HG02840 (cell line): ENCODE results near the gene AXIN2.

ENCODE experiments used
- ATAC-seq: cut with Tn5 transposase; IDR thresholded peaks from one replicate; pipeline ENCODE4 v1.9.1; 2021; ENCODE audit warnings: mild to moderate bottlenecking, moderate library complexity, moderate number of reproducible peaks; ENCODE audit not compliant: unreplicated experiment, low FRiP score

Gene AXIN2

GRCh38 chr17:65556014-65556909 is 5.2 kb downstream of the AXIN2 start:
- no peak for ATAC-seq

DNA sequence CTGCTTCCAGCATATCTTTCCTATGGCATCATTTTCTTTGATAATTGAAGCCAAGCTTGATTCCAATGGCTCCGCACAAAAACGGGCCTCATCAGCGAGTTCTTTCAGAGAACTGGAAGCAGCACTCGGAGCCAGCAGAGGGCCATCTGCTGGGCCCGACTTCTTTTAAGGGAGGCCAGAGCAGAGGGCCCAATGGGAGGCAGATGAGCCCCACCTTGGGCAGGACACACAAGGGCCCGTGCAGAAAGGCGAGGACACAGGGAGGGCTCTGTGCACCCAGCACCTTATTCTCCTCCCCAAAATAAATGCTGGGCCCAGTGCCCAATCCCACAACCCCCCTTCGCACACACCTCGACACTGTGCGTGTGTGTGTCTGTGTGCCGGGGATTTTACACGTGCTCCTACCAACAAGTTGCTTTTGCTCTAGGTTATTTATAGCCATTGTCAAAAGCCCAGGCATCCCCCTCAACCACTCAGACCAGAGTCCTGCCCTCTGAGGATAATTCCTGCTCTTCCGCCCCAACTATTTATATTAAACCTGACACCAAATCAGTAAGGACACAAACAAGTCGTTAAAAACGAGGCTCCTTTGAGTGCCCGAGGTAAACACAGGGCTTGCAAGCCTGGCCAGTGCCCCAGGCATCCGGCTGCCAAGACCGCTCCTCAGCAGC is 6.8 kb downstream of the AXIN2 start:
- no peak for ATAC-seq

DNA sequence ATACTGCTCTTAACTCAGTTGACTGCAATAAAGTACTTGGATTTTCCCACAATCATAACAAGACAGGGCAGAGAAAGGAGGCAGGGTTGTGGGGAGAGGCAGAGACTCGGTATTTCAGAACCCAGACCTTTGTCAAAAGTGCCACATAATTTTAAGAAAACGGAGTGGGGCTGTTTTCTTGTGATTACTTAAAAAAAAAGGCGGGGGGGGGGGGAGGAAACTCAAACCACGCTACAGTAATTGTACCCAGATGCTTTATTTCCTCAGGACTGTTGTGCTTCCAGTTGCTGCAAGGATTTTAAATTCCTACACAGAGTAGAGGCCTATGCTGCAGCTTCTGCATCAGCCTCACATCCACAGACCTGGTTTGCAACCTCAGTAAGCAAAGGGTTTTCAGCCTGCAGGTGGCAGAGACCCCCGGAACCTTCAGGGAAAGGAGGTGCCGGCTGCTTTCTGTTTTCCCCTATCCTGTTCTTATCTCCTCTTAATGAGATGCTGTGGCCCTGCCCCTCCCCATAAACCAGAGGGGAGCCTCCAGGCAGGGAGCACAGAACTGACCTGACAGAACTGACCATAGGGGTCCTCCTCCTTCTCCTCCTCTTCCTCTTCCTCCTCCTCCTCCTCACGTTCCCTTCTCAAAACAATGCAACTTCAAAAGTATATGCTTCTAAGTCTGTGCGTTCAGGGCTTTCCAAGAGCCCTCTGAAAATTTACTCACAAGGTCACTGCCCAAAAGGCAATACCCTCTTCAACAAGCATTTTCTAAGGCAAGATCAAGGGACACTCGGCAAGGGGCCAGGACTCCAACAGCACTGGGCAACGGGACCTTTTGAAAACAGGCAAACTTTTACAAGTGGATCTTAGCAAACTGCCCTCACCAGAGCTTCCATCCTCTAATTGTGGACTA is 7.5 kb downstream of the AXIN2 start:
- no peak for ATAC-seq

- no peak for ATAC-seq
These were observed 8.3 kb downstream of the AXIN2 start for GRCh38 chr17:65553009-65553645.

DNA sequence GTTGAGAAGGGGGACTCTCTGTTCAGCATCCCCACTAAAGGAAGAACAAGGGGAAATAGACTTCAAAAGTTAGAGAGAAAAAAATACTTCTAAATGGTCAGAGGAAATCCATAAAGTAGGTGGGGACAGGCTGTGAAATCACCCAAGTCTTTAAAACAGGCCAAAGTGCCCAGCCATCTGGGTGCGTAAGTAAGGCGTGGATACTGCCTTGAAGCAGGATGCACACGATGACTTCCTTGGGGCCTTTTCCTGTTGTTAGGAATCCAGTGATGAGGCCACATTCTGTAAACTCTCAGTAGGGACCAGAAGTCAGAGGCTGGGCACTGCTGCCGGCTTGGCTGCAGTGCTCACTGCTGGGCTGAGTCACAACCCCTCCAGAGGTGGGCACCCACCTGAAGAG is 9.2 kb downstream of the AXIN2 start:
- ATAC-seq, result no peak

DNA sequence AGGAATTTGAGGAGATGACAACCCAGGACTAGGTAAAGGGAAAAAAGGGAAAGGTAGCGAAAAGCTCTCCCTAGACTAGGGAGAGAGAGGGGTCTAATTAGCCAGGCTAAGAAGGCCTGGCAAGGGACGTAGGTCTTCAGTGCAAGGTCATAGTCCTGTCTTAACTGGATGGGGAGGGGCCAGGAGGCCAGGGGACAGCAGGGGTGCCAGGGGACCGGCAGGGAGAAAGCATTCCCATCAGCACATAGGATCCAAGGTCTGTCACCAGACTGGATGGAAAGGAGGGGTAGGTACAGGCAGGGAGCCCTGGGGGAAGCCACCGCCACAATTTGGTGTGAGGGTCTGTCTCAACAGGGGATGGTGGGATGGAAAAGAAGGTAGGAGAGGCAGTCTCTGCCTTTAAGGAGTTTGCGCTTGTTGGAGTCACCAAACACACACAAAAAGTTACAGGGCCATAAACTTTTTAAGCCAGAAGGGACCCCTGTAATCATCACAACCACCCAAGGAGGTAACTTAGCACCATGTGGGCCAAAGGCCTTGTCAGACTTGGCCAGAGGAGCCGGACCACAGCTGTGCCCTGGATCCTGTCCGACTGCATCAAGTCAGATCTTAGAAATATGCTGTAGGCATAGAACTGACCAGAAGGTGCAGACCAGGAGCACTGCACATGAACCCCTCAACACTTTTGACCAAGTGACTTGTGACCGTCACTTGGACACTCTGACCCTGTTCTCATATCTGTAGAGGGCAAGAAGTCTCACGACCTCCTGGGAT is 10.0 kb downstream of the AXIN2 start:
- ATAC-seq, result no peak

DNA sequence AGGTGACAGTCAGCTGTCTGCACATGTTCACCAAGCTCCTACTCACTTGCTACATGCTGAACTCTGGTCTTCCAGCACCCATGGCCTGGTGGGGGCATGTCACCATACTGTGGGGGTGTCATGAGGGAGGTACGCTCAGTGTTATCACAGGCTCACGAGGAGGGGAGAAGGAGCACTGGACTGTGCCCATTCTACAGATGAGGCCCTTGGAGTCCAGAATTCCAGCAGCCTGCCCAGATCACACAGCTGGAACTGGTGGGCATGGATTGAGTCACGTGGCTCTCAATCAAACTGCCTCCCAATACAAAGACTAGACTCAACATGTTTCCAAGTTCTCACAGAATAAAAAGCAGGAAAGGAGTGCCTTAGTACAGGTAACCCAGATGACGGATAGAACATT is 10.7 kb downstream of the AXIN2 start:
- no peak for ATAC-seq

DNA sequence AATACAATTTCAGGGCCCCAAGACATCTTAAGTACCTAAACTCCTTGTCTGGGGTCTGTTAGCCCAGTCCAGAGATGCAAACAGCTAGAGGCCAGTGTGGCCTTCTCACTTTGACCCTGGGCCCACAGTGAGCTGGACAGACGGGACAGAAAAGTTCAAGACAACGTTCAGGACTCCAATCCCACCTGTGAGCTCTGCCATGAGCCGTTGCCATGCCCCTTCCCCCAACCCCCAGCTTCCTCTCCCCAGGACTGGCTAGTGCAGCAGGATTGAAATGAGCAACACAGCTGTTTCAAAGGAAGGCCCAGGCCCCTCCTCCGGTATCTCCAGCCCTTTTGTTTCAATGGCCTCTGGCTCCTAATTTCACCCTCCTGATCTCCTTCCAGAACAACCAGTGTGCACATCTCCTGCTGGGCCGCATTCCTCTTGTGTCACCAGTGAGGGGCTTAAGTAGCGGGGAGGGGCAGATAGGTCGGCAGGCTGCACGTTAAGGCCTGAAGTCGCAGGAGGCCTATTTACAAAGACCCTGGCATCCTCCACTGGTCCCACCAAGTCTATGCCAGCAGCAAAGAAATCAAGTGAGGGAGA is 11.3 kb downstream of the AXIN2 start:
- ATAC-seq, result no peak

DNA sequence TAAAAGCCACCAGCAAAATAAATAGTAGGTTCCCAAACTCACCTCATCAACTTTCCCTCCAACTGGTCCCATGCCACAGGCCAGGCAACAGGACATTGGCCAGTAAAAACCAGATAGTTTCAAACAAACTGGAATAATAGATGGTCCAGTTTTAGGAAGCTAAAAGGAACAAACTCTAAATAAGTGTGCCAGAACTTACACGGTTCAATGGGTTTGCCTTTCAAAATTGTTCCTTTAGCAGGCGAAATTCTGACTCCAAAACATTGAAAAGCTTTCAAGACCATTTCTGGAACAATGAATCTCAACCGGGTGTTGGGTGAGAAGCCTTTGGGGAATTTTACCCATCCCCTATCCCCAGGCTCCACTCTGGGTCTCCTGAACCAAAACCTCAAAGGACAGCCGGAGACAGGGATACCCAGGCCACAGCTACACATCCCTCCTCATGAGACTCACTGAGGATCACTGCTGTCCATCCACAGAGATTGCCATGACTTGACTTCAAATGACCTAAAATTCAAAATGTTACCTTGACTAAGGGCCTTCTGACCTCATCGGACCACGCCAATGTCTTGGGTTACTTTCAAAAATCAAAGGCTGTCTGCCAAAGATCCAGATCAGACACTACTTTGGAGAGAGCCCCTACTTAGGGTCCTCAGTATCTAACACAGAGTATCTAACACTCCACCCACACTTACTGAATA is 13.0 kb downstream of the AXIN2 start:
- ATAC-seq, result no peak

- ATAC-seq, result no peak
These were observed 14.2 kb downstream of the AXIN2 start for GRCh38 chr17:65547253-65547670.

- ATAC-seq, result no peak
These were observed 14.9 kb downstream of the AXIN2 start for GRCh38 chr17:65546579-65546978.

GRCh38 chr17:65545705-65546523 is 15.5 kb downstream of the AXIN2 start:
- no peak for ATAC-seq

DNA sequence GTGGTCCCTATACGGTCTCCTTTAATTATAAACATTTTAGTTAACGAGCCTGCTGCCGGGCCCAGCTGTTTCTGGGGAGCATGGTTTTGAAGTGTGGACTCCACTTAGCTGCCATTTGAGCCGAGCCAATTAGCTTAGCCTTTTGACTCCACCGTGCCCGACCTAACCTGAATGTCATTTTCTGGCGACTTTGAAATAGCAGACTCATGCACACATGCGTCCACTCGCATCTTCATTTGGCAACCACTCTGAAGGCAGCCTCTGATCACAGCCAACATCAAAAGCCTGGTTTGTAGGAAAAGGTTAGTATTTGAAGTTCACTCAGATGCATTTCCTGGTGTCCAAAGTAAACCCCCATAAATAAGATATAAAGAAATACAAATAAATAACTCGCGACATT is 16.8 kb downstream of the AXIN2 start:
- ATAC-seq, result no peak

DNA sequence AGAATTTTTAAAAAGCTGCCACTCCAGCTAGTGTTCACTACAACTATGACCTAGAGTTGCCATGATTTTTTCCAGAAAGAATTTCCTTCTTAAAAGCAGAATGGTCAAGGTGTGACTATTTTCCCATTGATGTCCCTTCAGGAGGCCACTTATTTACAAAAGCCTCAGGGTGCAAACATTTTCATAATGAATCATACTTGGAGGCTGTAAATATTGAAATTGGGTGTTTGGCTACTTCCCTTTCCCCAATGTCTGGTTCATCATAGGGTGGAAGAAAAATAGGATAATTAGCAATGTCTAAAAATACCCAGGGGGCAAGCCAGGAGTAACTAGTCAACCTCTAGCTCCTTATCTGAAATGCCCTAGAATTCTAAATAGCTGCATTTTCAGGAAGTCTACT is 18.8 kb downstream of the AXIN2 start:
- no peak for ATAC-seq

GRCh38 chr17:65542067-65542466 is 19.4 kb downstream of the AXIN2 start:
- ATAC-seq, result no peak

DNA sequence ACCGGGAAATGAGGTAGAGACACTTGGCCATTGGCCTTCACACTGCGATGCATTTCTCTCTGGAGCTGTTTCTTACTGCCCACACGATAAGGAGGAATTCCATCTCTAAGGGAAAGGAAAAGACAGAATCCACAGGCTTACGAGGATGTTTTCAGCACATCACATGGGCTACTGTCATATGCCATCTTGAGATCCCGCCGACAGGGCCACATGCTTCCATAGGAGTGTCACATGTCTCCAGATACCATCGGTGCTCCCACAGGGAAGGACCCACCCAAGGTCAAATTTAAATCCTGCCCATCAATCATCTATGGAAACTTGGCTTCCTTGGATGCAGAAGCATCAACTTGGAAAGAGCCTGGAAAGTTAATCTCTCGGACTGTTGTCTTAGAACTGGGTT is 20.0 kb downstream of the AXIN2 start:
- ATAC-seq, result no peak

DNA sequence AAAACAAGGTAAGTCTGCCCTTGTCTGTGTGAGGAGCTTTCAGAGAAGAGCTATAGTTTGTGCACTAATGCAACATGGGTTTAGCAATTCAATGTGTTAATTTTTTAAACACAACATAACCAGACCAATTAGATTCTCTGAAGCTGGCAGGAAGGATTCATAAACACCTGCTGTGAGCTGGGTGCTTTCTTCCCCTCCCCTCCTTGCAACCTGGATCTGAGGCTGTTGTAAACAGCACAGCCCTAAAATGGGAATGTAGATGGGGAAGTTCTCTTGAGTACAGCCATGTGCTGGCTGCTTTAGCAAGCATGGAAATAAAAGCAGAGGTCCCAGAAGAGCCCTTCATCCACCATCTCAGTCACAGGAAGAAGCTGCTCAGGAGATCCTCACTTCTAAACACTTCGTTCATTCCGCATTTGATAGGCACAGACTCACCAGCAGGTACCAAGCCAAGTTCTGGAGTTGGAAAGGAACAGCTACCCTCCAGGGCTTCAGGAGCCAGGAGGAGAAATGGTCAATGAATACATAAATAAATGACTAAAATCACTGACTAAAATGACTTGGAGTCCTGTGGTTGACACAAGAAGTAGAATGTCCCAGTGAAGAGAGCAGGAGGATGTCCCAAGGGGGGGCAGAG is 21.7 kb downstream of the AXIN2 start:
- ATAC-seq, result no peak
